ENCODE measurements around the gene SERTAD2. TPM values are rescaled to one million over a fixed set of nuclear protein-coding genes. Genes with fewer than 3 reads are reported as not detected.

SERTAD2 gene
- total RNA-seq, 4 donors from 2014 or later: 5.4 to 22.1 (median 13.2) TPM

DNA sequence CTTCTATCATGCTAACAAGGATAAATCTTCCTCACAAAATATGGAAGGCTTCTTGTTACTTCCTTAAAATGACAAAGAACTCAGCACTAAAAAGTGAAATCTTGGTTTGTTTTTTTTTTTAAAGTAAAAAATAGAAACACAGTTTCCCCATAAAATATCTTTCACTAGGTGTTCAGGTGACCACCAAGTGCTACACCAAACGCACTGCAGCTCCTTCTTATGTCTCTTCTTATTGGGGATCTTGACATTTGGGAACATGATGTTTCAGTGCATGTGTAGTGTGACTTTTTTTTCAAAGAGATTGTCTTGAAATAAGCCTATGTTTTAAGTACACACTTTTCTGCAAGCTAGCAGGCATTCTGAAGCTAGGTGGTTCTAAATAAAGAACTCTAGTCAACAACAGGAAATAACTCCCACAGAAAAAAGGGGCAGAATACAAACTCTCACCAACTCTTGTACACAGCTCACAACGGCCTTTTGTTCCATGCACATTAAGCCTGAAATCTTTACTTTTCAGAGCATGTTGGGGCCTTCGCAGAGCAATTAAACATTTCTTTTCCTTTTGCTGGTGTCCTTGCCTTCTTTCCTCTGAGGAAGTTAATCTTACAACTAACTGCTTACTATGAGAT is 13.2 kb upstream of the SERTAD2 start:
- H3K4me3 ChIP-seq: no peak overlapping the region
- H3K9me3 ChIP-seq: no peaks in the 10 kb centered on the region
- H3K4me1 ChIP-seq: peaks cover 0 to 5% (median 0%) of the 10 kb centered on the region in 4 donors
- DNase-seq: no peak
- no peaks in the 10 kb centered on the region for H3K27me3 ChIP-seq
- no peak for TF ChIP-seq POLR2A (IDR thresholded peaks at IDR 0.05)
- TF ChIP-seq, protein P1, sequence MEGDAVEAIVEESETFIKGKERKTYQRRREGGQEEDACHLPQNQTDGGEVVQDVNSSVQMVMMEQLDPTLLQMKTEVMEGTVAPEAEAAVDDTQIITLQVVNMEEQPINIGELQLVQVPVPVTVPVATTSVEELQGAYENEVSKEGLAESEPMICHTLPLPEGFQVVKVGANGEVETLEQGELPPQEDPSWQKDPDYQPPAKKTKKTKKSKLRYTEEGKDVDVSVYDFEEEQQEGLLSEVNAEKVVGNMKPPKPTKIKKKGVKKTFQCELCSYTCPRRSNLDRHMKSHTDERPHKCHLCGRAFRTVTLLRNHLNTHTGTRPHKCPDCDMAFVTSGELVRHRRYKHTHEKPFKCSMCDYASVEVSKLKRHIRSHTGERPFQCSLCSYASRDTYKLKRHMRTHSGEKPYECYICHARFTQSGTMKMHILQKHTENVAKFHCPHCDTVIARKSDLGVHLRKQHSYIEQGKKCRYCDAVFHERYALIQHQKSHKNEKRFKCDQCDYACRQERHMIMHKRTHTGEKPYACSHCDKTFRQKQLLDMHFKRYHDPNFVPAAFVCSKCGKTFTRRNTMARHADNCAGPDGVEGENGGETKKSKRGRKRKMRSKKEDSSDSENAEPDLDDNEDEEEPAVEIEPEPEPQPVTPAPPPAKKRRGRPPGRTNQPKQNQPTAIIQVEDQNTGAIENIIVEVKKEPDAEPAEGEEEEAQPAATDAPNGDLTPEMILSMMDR (IDR thresholded peaks at IDR 0.05): no peak
- TF ChIP-seq EP300 (IDR thresholded peaks at IDR 0.05; ENCODE audit: low read depth): no peak
- TF ChIP-seq POLR2AphosphoS5 (IDR thresholded peaks at IDR 0.05): no peak
- peak overlapping the region in 2 of 4 donors; percentile 24 to 27 for H3K27ac ChIP-seq
- intact Hi-C loops (cut with DNase I; ENCODE audit: low total_unique reads) (no loop called here), in situ Hi-C loops (cut with MboI; ENCODE audit: low pct_ligation_motif_present in 1 of 4, low pct_unique_long_range_greater_than_20kb in 1 of 4, low sequenced_read_pairs in 3 of 4) (no loop called here)
- 53 to 81% methylated on average over 3 of the region's 3 CpGs for WGBS, 2 donors (ENCODE audit: low coverage in 1 of 2)
- H3K36me3 ChIP-seq: no peaks in the 10 kb centered on the region

DNA sequence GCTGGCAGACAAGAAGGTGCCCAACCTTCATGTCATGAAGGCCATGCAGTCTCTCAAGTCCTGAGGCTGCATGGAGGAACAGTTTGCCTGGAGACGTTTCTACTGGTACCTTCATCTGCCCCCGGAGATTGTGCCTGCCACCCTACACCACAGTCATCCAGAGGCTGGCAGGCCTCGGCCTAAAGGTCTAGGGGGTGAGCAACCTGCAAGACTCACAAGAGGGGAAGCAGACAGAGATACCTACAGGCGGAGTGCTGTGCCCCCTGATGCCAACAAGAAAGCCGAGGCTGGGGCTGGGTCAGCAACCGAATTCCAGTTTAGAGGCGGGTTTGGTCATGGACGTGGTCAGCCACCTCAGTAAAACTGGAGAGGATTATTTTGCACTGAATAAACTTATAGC is 12.0 kb upstream of the SERTAD2 start:
- H3K4me3 ChIP-seq: no peak overlapping the region
- no peak for DNase-seq
- in situ Hi-C loops (cut with MboI; ENCODE audit: low pct_ligation_motif_present in 1 of 4, low pct_unique_long_range_greater_than_20kb in 1 of 4, low sequenced_read_pairs in 3 of 4): no loop called here
- H3K4me1 ChIP-seq: peaks cover 0 to 5% (median 2%) of the 10 kb centered on the region in 4 donors
- 90 to 100% methylated on average over 1 to 8 of the region's 8 CpGs for WGBS, 2 donors (ENCODE audit: low coverage in 1 of 2)
- no peaks in the 10 kb centered on the region for H3K9me3 ChIP-seq
- H3K36me3 ChIP-seq: no peaks in the 10 kb centered on the region
- intact Hi-C loops (cut with DNase I; ENCODE audit: low total_unique reads): no loop called here
- H3K27me3 ChIP-seq: no peaks in the 10 kb centered on the region
- TF ChIP-seq, protein P1 (IDR thresholded peaks at IDR 0.05): no peak
- TF ChIP-seq POLR2AphosphoS5 (IDR thresholded peaks at IDR 0.05) (no peak), EP300 (IDR thresholded peaks at IDR 0.05; ENCODE audit: low read depth) (no peak), POLR2A (IDR thresholded peaks at IDR 0.05) (no peak)
- H3K27ac ChIP-seq: no peak overlapping the region

- intact Hi-C loops (cut with DNase I; ENCODE audit: low total_unique reads): no loop called here
- H3K36me3 ChIP-seq: no peaks in the 10 kb centered on the region
- TF ChIP-seq POLR2A (IDR thresholded peaks at IDR 0.05): no peak
- TF ChIP-seq, protein P1 (IDR thresholded peaks at IDR 0.05): no peak
- TF ChIP-seq EP300 (IDR thresholded peaks at IDR 0.05; ENCODE audit: low read depth): no peak
- no peak for TF ChIP-seq POLR2AphosphoS5 (IDR thresholded peaks at IDR 0.05)
- no peak overlapping the region for H3K4me3 ChIP-seq
- DNase-seq: no peak
- H3K9me3 ChIP-seq: no peaks in the 10 kb centered on the region
- peaks cover 0 to 5% (median 2%) of the 10 kb centered on the region in 4 donors for H3K4me1 ChIP-seq
- H3K27ac ChIP-seq: no peak overlapping the region
- in situ Hi-C loops (cut with MboI; ENCODE audit: low pct_ligation_motif_present in 1 of 4, low pct_unique_long_range_greater_than_20kb in 1 of 4, low sequenced_read_pairs in 3 of 4): no loop called here
- H3K27me3 ChIP-seq: no peaks in the 10 kb centered on the region
- 100% methylated on average over 1 of the region's 1 CpG for WGBS, 2 donors (ENCODE audit: low coverage in 1 of 2)
These were observed 9.7 kb upstream of the SERTAD2 start for GRCh38 chr2:64663402-64663801.

- TF ChIP-seq, protein P1 (IDR thresholded peaks at IDR 0.05): no peak
- H3K27me3 ChIP-seq: no peaks in the 10 kb centered on the region
- 63 to 71% methylated on average over 2 of the region's 2 CpGs for WGBS, 2 donors (ENCODE audit: low coverage in 1 of 2)
- H3K4me1 ChIP-seq: peaks cover 0 to 4% (median 0%) of the 10 kb centered on the region in 4 donors
- no peak overlapping the region for H3K4me3 ChIP-seq
- H3K36me3 ChIP-seq: no peaks in the 10 kb centered on the region
- intact Hi-C loops (cut with DNase I; ENCODE audit: low total_unique reads): no loop called here
- H3K27ac ChIP-seq: no peak overlapping the region
- no peaks in the 10 kb centered on the region for H3K9me3 ChIP-seq
- no peak for DNase-seq
- in situ Hi-C loops (cut with MboI; ENCODE audit: low pct_ligation_motif_present in 1 of 4, low pct_unique_long_range_greater_than_20kb in 1 of 4, low sequenced_read_pairs in 3 of 4): no loop called here
These were observed 8.0 kb upstream of the SERTAD2 start for GRCh38 chr2:64661741-64662169.

Measured in transverse colon (tissue), 4 donors.